ENCODE results near the gene FARS2.

GRCh38 chr6:5520796-5521195 is 259.5 kb downstream of the FARS2 start:
- no peak for TF ChIP-seq CTCF (IDR thresholded peaks at IDR 0.05)
- TF ChIP-seq POLR2A (IDR thresholded peaks at IDR 0.05), result no peak
- TF ChIP-seq POLR2AphosphoS5 (IDR thresholded peaks at IDR 0.05; ENCODE audit: insufficient read depth in 1 of 2, low read depth in 1 of 2), result no peak

Measured in vagina (tissue), 2 donors.